ENCODE results near the gene TFPI. TPM values are rescaled to one million over a fixed set of nuclear protein-coding genes. Genes with fewer than 3 reads are reported as not detected.
"Not testable (repeated sequence)": the region's sequence is repeated elsewhere in the genome, so short reads cannot be mapped to it uniquely, and the experiment has no call there.

The TFPI gene
- total RNA-seq, 1 experiment from 2014 or later: 29.1 TPM

DNA sequence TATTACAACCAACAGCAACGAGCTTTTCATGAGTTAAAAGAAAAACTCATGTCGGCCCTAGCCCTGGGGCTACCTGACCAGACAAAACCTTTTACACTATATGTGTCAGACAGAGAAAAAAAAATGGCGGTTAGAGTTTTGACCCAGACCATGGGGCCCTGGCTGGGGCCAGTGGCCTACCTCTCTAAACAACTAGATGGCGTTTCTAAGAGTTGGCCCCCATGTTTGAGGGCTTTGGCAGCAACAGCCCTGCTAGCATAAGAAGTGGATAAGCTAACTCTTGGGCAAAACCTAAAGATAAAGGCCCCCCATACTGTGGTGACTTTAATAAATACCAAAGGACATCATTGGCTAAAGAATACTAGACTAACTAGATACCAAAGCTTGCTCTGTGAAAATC is 39.3 kb downstream of the TFPI start:
- H3K4me3 ChIP-seq (replicated peaks in 1 of 2; ENCODE audit: low read depth in 1 of 2, low read length in 2 of 2): no peak overlapping the region
- ChIA-PET RAD21 (ENCODE audit: low non-redundant PET in 1 of 2, low total read pairs in 2 of 2, uncharacterized antibody in 2 of 2, unreplicated experiment in 2 of 2) (no interaction called here), POLR2A (no interaction called here), CTCF (no interaction called here)
- no peak overlapping the region for H3K9ac ChIP-seq (ENCODE audit: low read length)
- no peak for ATAC-seq
- H3K4me1 ChIP-seq (ENCODE audit: control insufficient read depth in 1 of 2, insufficient read depth in 2 of 2, low read length in 2 of 2): no peaks in the 10 kb centered on the region
- no peaks in the 10 kb centered on the region for H3K36me3 ChIP-seq (ENCODE audit: control insufficient read depth in 1 of 2, insufficient read depth in 2 of 2, low read length in 2 of 2)
- intact Hi-C loops (cut with micrococcal nuclease): no loop called here
- H3K79me2 ChIP-seq (ENCODE audit: insufficient read depth, low read length): no peaks in the 10 kb centered on the region
- no peaks in the 10 kb centered on the region for H3K27me3 ChIP-seq (ENCODE audit: insufficient read depth, low read length)
- TF ChIP-seq ZNF274 (IDR thresholded peaks at IDR 0.05; ENCODE audit: low read depth, low read length) (no peak), CBX3 (IDR thresholded peaks at IDR 0.05; ENCODE audit: low read depth) (no peak), EZH2phosphoT487 (IDR thresholded peaks at IDR 0.05; ENCODE audit: borderline replicate concordance) (no peak), YY1 (IDR thresholded peaks at IDR 0.05; ENCODE audit: extremely low read depth, insufficient replicate concordance, low read depth, low read length) (no peak), SIN3A (IDR thresholded peaks at IDR 0.05; ENCODE audit: low read depth) (no peak), CEBPB (IDR thresholded peaks at IDR 0.05; ENCODE audit: low read depth) (no peak), JUND (IDR thresholded peaks at IDR 0.05) (no peak)
- TF ChIP-seq, protein P1, sequence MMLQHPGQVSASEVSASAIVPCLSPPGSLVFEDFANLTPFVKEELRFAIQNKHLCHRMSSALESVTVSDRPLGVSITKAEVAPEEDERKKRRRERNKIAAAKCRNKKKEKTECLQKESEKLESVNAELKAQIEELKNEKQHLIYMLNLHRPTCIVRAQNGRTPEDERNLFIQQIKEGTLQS (IDR thresholded peaks at IDR 0.05): no peak
- DNase-seq (ENCODE audit: low read depth, low spot score): no peak
- H3K27ac ChIP-seq (ENCODE audit: low read depth, low read length): no peak overlapping the region
- H4K20me1 ChIP-seq (ENCODE audit: insufficient read depth): no peaks in the 10 kb centered on the region
- H3K9me3 ChIP-seq (ENCODE audit: control insufficient read depth in 1 of 2, insufficient read depth in 1 of 2, low read depth in 1 of 2, low read length in 2 of 2): no peaks in the 10 kb centered on the region
- no peak overlapping the region for H3K4me2 ChIP-seq (ENCODE audit: low read length)
- no peaks in the 10 kb centered on the region for H3K9me2 ChIP-seq (ENCODE audit: insufficient read depth)
- no TSS peak for BruUV-seq (replicated peaks)
- H2AFZ ChIP-seq (ENCODE audit: low read depth, low read length, poor library complexity, severe bottlenecking): no peak overlapping the region

DNA sequence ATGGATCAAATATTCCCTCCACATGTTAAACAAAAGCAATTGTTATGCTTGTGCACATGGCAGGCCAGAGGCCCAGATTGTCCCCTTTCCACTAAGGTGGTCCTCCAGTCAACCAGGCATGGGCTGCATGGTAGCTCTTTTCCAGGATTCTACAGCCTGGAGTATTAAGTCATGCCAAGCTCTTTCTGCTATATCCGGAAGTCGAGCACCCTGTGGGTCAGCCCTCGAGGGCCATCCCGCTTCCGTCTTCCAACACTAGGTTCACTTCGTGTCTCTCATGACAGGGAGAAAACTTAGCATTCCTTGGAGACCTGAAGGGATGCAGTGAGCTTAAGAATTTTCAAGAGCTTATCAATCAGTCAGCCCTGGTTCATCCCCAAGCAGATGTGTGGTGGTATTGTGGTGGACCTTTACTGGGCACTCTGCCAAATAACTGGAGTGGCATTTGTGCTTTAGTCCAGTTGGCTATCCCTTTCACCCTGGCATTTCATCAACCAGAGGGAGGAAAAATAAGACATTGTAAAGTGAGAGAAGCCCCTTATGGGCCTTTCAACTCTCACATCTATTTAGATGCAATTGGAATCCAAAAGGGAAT is 39.9 kb downstream of the TFPI start:
- BruUV-seq (replicated peaks); RAD21 ChIA-PET (ENCODE audit: low non-redundant PET in 1 of 2, low total read pairs in 2 of 2, uncharacterized antibody in 2 of 2, unreplicated experiment in 2 of 2); H3K79me2 ChIP-seq (ENCODE audit: insufficient read depth, low read length); H3K9ac ChIP-seq (ENCODE audit: low read length); CTCF ChIA-PET; H3K4me2 ChIP-seq (ENCODE audit: low read length); H3K27ac ChIP-seq (ENCODE audit: low read depth, low read length); H3K4me1 ChIP-seq (ENCODE audit: control insufficient read depth in 1 of 2, insufficient read depth in 2 of 2, low read length in 2 of 2); H4K20me1 ChIP-seq (ENCODE audit: insufficient read depth); H3K27me3 ChIP-seq (ENCODE audit: insufficient read depth, low read length); intact Hi-C loops (cut with micrococcal nuclease); ATAC-seq; H2AFZ ChIP-seq (ENCODE audit: low read depth, low read length, poor library complexity, severe bottlenecking); POLR2A ChIA-PET; H3K4me3 ChIP-seq (replicated peaks in 1 of 2; ENCODE audit: low read depth in 1 of 2, low read length in 2 of 2); H3K36me3 ChIP-seq (ENCODE audit: control insufficient read depth in 1 of 2, insufficient read depth in 2 of 2, low read length in 2 of 2); DNase-seq (ENCODE audit: low read depth, low spot score); H3K9me3 ChIP-seq (ENCODE audit: control insufficient read depth in 1 of 2, insufficient read depth in 1 of 2, low read depth in 1 of 2, low read length in 2 of 2); H3K9me2 ChIP-seq (ENCODE audit: insufficient read depth): not testable (repeated sequence)

DNA sequence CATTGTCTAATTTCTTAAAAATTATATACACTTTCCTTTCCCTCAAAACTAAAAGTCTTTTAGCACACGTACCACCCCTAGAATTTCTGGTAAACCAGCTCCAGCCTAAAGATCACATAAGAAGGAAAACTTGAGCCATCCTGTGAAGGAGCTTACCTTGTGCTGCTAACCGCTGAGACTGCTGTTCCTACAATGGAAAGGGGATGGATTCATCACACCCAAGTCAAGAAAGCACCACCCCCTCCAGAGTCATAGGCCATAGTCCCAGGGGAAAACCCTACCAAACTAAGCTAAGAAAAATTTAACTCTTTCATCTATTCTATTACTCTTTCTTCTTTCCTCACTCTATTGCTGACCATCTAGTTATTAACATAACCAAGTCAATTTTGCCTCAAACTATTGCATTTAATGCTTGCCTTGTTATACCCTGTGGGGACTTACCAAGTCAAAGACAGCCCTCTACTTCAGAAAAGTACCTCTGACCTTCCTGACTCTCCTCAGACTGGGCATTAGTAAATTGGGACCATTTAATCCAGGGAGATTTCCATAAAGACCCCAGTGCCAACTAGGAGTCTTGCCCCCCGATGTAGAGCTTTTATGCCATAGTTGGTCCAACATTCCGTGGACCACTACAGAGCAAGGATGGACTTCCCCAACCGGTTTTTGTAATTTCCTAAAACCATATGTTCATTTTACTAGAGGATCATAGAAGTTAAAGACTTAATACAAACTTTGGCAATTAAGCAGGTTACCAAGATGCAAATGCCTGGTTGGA is 40.6 kb downstream of the TFPI start:
- H3K27me3 ChIP-seq (ENCODE audit: insufficient read depth, low read length); DNase-seq (ENCODE audit: low read depth, low spot score); POLR2A ChIA-PET; H4K20me1 ChIP-seq (ENCODE audit: insufficient read depth); H3K4me3 ChIP-seq (replicated peaks in 1 of 2; ENCODE audit: low read depth in 1 of 2, low read length in 2 of 2); H3K4me1 ChIP-seq (ENCODE audit: control insufficient read depth in 1 of 2, insufficient read depth in 2 of 2, low read length in 2 of 2); BruUV-seq (replicated peaks); intact Hi-C loops (cut with micrococcal nuclease); H3K4me2 ChIP-seq (ENCODE audit: low read length); H3K79me2 ChIP-seq (ENCODE audit: insufficient read depth, low read length); H3K9ac ChIP-seq (ENCODE audit: low read length); H2AFZ ChIP-seq (ENCODE audit: low read depth, low read length, poor library complexity, severe bottlenecking); H3K9me2 ChIP-seq (ENCODE audit: insufficient read depth); CTCF ChIA-PET; H3K9me3 ChIP-seq (ENCODE audit: control insufficient read depth in 1 of 2, insufficient read depth in 1 of 2, low read depth in 1 of 2, low read length in 2 of 2); RAD21 ChIA-PET (ENCODE audit: low non-redundant PET in 1 of 2, low total read pairs in 2 of 2, uncharacterized antibody in 2 of 2, unreplicated experiment in 2 of 2); H3K27ac ChIP-seq (ENCODE audit: low read depth, low read length); H3K36me3 ChIP-seq (ENCODE audit: control insufficient read depth in 1 of 2, insufficient read depth in 2 of 2, low read length in 2 of 2); ATAC-seq: not testable (repeated sequence)

Data from HCT116 (cell line).